HG02763 (cell line): ENCODE measurements around the gene CNGB1.

Source experiments
- ATAC-seq: cut with Tn5 transposase; IDR thresholded peaks from one replicate; pipeline ENCODE4 v1.9.1; 2021; ENCODE audit warnings: mild to moderate bottlenecking, moderate library complexity; ENCODE audit not compliant: unreplicated experiment

CNGB1 gene

GRCh38 chr16:57834936-57835335 lies 136.0 kb downstream of the CNGB1 start:
- no peak for ATAC-seq
